GM19328 (cell line): ENCODE data around the gene GCHFR.

Experiments
- ATAC-seq: cut with Tn5 transposase; IDR thresholded peaks from one replicate; pipeline ENCODE4 v1.9.1; 2021; ENCODE audit warnings: mild to moderate bottlenecking, moderate library complexity; ENCODE audit not compliant: unreplicated experiment

GCHFR gene

DNA sequence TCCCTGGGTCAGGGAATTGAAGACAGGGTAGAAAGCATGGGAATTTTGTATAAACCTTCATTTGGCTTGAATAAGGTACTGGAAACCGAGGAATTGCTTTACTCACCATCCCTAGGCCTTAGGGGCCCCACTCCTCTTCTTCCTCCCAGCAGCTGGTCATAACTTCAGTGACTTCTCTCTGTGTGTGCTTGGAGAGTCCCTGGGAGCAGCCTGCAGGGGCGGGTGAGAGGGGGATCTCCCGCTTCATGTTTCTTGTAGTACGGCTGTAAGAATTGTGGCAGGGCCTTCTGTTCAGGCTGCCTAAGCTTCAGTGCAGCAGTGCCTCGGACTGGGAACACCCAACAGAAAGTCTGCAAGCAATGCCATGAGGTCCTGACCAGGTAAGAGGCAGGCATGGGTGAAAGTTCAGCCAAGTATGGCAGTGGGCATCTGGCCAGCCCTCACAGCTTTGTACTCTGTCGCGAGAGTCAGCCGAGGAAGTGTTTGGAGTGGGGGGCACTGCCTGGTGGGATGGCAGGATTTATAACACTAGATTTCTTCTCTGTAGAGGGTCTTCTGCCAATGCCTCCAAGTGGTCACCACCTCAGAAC lies 45.1 kb downstream of the GCHFR start:
- ATAC-seq: no peak

DNA sequence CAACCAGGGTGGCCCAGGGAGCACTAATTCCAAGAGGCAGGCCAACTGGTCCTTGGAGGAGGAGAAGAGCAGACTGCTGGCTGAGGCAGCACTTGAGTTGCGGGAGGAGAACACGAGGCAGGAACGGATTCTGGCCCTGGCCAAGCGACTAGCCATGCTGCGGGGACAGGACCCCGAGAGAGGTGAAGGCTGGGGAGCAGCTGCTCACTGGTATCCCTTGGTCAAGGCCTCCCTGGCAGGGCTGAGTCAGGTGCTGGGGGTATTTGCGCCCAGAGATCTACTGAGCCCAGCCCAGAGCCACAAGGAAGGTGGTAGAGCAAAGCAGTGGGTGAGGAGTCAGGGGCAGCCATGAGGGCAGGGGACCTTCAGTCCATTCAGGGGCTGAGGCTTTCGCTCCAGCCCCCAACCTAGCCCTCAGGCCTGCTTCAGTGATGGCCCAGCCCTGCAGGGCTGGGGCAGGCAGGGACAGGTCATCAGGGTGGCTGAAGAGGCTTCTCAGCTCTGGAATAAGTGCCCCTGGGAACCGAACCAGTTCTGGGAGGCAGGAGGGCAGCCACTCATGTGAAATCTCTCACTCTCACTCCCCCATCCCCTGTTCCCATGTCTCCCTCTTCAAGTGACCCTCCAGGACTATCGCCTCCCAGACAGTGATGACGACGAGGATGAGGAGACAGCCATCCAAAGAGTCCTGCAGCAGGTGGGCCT lies 49.0 kb downstream of the GCHFR start:
- ATAC-seq: no peak

- no peak for ATAC-seq
Measured at GRCh38 chr15:40815042-40815698, 51.3 kb downstream of the GCHFR start.
